Prostate gland (tissue), 2 donors: Measurements from ENCODE around the gene PLGRKT. TPM values are rescaled to one million over a fixed set of nuclear protein-coding genes. Genes with fewer than 3 reads are reported as not detected.
"Not testable (repeated sequence)": the region's sequence is repeated elsewhere in the genome, so short reads cannot be mapped to it uniquely, and the experiment has no call there.

ENCODE experiments used
- DNase-seq: peaks from one replicate; pipeline ENCODE4 v3.0.0-alpha.2; 2019; ENCODE audit warnings: low spot score
- H3K27ac ChIP-seq, 2 donors: fragments of 200-600 bp; sonication (generic); 2 replicates each; pipeline ENCODE4 v1.5.1; 2017 to 2019
- H3K27me3 ChIP-seq: fragments of 200-600 bp; sonication (generic); replicated peaks from 2 replicates; pipeline ENCODE4 v1.5.1; 2019; ENCODE audit not compliant: insufficient read depth
- H3K36me3 ChIP-seq, 2 donors: fragments of 200-600 bp; sonication (generic); 1 replicate in 1 of 2; 2 replicates in 1 of 2; pipeline versions ENCODE4 v1.5.1 to v1.8.1; 2017 to 2019
- H3K4me1 ChIP-seq: fragments of 200-600 bp; sonication (generic); replicated peaks from 2 replicates; pipeline ENCODE4 v1.5.1; 2019
- H3K4me3 ChIP-seq, 2 donors: fragments of 200-600 bp; sonication (generic); 2 replicates each; pipeline ENCODE4 v1.5.1; 2017 to 2019
- H3K9me3 ChIP-seq: fragments of 200-600 bp; sonication (generic); 2 replicates; pipeline ENCODE4 v1.5.1; 2017
- CTCF ChIP-seq, 4 experiments: fragments of 200-600 bp in 2 of 4; fragments of 450-650 bp in 2 of 4; sonication (generic) in 2 of 4; IDR thresholded peaks; 1 replicate in 3 of 4; 2 replicates in 1 of 4; pipeline ENCODE4 v1.5.1; 2016 to 2019; ENCODE audit warnings: antibody characterized with exemption in 4 of 4, mild to moderate bottlenecking in 2 of 4, moderate library complexity in 2 of 4
- POLR2A ChIP-seq: fragments of 450-650 bp; IDR thresholded peaks from one replicate; pipeline ENCODE4 v1.6.1; 2016; ENCODE audit warnings: antibody characterized with exemption, mild to moderate bottlenecking
- POLR2AphosphoS5 ChIP-seq: sonication (generic); formaldehyde crosslinking; IDR thresholded peaks from one replicate; pipeline ENCODE4 v1.6.1; 2017; ENCODE audit warnings: antibody characterized with exemption
- WGBS: methylation state at CpG from one replicate; pipeline ENCODE4 v1.1.5; 2018; 5-methylcytosine and 5-hydroxymethylcytosine counted together
- intact Hi-C: fragments of 100-400 bp; cut with DNase I; formaldehyde crosslinking; loops from one replicate; pipeline ENCODE4 v1.14.2; 2022
- total RNA-seq, 2 donors: library from RNA; depleted of rRNA; stranded (reverse); fragments of >200 nt; gene quantifications; one replicate each; pipeline ENCODE4 v1.1.0, GENCODE V29; 2016

PLGRKT gene
- total RNA-seq, 2 donors from 2014 or later: 10.4 to 49.6 TPM

GRCh38 chr9:5352637-5353248, 85.0 kb downstream of the PLGRKT start:
- intact Hi-C loops: no loop called here
- no peaks in the 10 kb centered on the region for H3K27me3 ChIP-seq
- no peaks in the 10 kb centered on the region for H3K4me1 ChIP-seq
- H3K4me3 ChIP-seq: no peak overlapping the region
- TF ChIP-seq CTCF (IDR thresholded peaks at IDR 0.05) (no peak), POLR2A (no peak), POLR2AphosphoS5 (no peak)
- DNase-seq: no peak
- H3K27ac ChIP-seq: no peak overlapping the region
- 52% methylated on average over 1 of the region's 1 CpG for WGBS
- H3K36me3 ChIP-seq: no peaks in the 10 kb centered on the region
- no peaks in the 10 kb centered on the region for H3K9me3 ChIP-seq

- 16% methylated on average over 14 of the region's 50 CpGs for whole genome bisulfite sequencing
- H3K27ac ChIP-seq, H3K4me3 ChIP-seq, H3K4me1 ChIP-seq, H3K27me3 ChIP-seq, H3K36me3 ChIP-seq, H3K9me3 ChIP-seq, intact Hi-C loops: not testable (repeated sequence)
- DNase-seq: peak; percentile 5
These were observed 98.4 kb downstream of the PLGRKT start, which contains the start of gene RLN1 for GRCh38 chr9:5338992-5339981. Gene RLN1 (minus strand): TSS chr9:5339876. CDS start chr9:5339746, 130 bp downstream.

GRCh38 chr9:5336688-5337087, 101.0 kb downstream of the PLGRKT start:
- WGBS: 76% methylated on average over 4 of the region's 4 CpGs
- TF ChIP-seq POLR2AphosphoS5 (no peak), CTCF (IDR thresholded peaks at IDR 0.05) (no peak), POLR2A (no peak)
- H3K4me3 ChIP-seq: no peak overlapping the region
- no peaks in the 10 kb centered on the region for H3K9me3 ChIP-seq
- no peak for DNase-seq
- no peaks in the 10 kb centered on the region for H3K36me3 ChIP-seq
- H3K27ac ChIP-seq: no peak overlapping the region
- intact Hi-C loops: no loop called here
- no peaks in the 10 kb centered on the region for H3K27me3 ChIP-seq
- no peaks in the 10 kb centered on the region for H3K4me1 ChIP-seq

- intact Hi-C loops, H3K27ac ChIP-seq, H3K27me3 ChIP-seq, H3K4me1 ChIP-seq, DNase-seq, H3K36me3 ChIP-seq, H3K9me3 ChIP-seq, H3K4me3 ChIP-seq: not testable (repeated sequence)
- 92% methylated on average over 3 of the region's 3 CpGs for WGBS
These were observed 106.4 kb downstream of the PLGRKT start for GRCh38 chr9:5331276-5331675.

- Histone ChIP-seq H3K4me1 (no peaks in the 10 kb centered on the region), H3K36me3 (no peaks in the 10 kb centered on the region), H3K27ac (no peak overlapping the region), H3K4me3 (no peak overlapping the region), H3K9me3 (no peaks in the 10 kb centered on the region), H3K27me3 (no peaks in the 10 kb centered on the region)
- intact Hi-C loops: no loop called here
- peak; percentile 7 for DNase-seq
- WGBS: 44% methylated on average over 10 of the region's 10 CpGs
- no peak for TF ChIP-seq POLR2A
- TF ChIP-seq POLR2AphosphoS5: no peak
- TF ChIP-seq CTCF (IDR thresholded peaks at IDR 0.05): no peak
These were observed 110.7 kb downstream of the PLGRKT start for GRCh38 chr9:5326893-5327548.
